ENCODE measurements around the gene SLC25A38.
A peak's percentile ranks its signal among the peaks of the same experiment; 100 is the strongest.

GRCh38 chr3:39404943-39405686 lies 21.9 kb downstream of the SLC25A38 start:
- TF ChIP-seq ZC3H4 (CRISPR knock-in tag; IDR thresholded peaks at IDR 0.05; ENCODE audit: borderline replicate concordance) (no peak), ETV1 (tag; conservative IDR thresholded peaks at IDR 0.05; ENCODE audit: low read depth) (no peak), POLR2AphosphoS2 (IDR thresholded peaks at IDR 0.05; ENCODE audit: low read length) (no peak), CEBPB (tag; IDR thresholded peaks at IDR 0.05) (peak; percentile 83), SMARCA4 (IDR thresholded peaks at IDR 0.05) (no peak), NCOA2 (IDR thresholded peaks at IDR 0.05; ENCODE audit: partially characterized antibody in 2 of 2) (no peak), NFYB (IDR thresholded peaks at IDR 0.05; ENCODE audit: extremely low read depth, insufficient read length) (no peak), CTCF (IDR thresholded peaks at IDR 0.05 in 2 of 3, conservative IDR thresholded peaks at IDR 0.05 in 1 of 3; ENCODE audit: insufficient read depth in 2 of 3, low read depth in 1 of 3, low read length in 3 of 3) (no peak), IRF1 (CRISPR knock-in tag; IDR thresholded peaks at IDR 0.05; ENCODE audit: borderline replicate concordance) (no peak), SNIP1 (IDR thresholded peaks at IDR 0.05; ENCODE audit: low read depth) (no peak)

All from K562 (cell line).